Stimulated activated CD4-positive, alpha-beta T cell treated with anti-CD3 and anti-CD28 coated beads, Interleukin-4, amount 100 ng/mL, for 4 hours (primary cell): ENCODE data around the gene DRGX.
A peak's percentile ranks its signal among the peaks of the same experiment; 100 is the strongest.

Experiments
- DNase-seq, 2 experiments: peaks; one replicate each; pipeline ENCODE4 v3.0.0-alpha.2; 2020

DRGX gene

DNA sequence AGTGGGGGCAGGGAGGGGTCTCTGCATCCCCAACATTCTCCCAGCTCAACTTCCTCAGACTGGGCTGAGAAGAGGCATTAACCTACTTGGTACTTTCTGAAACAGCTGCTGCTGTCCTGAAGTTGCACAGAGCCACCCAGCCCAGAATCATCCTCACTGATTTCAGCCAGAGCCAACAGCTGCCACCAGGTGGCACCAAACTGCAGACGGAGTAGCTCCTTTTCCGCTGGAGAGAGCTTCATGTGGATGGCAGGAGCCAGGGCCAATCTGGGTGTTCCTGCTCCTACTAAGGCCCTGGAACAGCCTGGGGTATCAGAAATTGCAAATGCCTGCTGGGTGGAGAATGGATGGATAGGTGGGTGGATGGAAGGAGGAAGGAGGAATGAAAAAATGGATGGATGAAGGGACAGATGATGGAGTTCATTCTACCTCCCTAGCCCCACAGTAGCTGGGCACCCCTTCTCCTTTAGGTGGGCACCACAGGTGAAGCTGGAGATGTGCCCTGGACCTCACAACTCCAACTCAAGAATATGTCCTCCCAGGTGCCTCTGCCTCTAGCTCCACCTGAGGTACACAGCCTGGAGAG, 11.8 kb upstream of the DRGX start:
- DNase-seq, result peak; percentile 46 to 65

DNA sequence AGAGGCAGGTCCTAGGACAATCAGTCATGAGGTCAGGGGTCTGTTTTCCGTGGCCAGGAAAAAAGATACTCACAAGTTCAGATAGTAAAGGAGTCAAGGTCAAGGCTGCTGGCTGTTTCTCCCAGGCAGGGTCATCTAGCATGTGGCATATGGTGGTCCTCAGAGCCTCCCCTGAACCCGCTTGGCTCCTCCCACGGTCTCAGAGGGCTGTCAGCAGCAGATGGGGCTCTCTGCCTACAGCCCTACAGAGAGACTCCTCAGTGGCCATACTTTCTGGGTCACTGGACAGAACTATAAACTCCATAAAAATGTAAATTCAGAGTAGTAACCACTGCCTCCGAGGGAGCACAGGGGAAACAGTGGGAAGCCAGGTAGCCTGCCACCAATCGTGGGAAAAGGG, 11.3 kb upstream of the DRGX start:
- no peak for DNase-seq

DNA sequence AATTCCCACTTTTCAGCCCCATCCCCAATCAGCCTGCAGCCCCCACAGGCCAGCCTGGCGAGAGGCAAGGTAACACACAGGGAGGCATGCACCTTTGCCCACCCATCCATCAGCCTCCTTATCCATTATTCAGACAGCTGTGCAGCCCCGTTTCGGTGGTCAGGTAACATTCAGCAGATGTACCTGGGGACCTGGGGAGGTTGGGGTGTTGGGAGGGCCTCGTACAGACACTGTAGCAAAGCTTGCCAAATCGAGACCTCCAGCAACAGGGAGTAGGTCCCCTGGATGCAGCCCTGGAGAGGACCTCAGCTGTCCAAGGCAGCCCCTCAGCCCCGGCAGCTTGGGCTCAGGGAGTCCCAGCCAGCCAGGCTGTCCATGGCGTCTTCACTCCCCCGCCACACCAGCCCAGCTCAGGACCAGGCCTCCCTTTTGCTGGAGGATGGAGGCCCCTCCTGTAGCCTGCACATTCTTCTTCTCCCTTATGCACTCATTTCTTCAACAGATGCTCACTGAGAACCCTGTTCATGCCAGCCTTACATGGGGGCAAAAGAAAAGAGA, 8.5 kb upstream of the DRGX start:
- DNase-seq, result no peak

GRCh38 chr10:49403363-49403762, 7.5 kb upstream of the DRGX start:
- no peak for DNase-seq

DNA sequence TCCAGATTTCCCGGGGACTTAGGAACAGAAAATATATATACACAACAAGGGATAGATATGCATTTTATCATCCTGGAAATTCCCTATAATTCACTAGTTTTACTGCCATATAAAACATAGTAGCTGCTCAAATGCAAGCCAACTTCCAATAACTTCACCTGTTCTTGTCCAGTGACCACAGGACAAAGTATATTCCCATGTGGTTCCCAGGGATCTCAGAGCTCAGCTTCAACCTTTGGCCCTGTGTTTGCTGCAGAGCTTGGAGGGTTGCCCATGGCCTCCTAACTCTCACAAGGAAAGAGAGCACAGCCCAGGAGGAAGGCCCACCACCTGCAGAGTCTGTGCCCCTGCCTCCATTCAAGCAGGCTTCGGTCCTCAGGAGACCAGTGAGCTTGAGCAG, 4.5 kb upstream of the DRGX start:
- no peak for DNase-seq

DNA sequence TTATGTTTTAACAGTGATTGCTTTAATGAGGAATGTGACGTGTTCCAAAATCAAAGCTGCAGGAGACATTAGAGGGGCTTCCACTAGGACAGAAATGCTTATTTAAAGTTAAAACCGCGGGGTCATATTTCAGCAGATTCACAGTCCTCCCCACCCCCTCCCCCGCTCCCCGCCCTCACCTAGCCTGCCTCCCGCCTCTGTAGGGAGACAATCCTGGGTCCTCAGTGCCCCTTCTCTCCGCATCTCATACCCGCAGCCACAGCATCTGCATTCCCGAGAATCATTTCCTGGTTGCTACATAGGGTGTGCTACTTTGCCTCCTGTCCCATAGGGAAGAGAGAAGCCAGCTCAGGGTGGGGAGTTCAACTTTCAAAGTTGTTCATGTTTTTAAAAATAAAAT, 3.1 kb upstream of the DRGX start:
- DNase-seq, result no peak

- DNase-seq, result peak in 1 of 2 experiments; percentile 53
These were observed 2.3 kb upstream of the DRGX start for GRCh38 chr10:49398000-49398861.

DNA sequence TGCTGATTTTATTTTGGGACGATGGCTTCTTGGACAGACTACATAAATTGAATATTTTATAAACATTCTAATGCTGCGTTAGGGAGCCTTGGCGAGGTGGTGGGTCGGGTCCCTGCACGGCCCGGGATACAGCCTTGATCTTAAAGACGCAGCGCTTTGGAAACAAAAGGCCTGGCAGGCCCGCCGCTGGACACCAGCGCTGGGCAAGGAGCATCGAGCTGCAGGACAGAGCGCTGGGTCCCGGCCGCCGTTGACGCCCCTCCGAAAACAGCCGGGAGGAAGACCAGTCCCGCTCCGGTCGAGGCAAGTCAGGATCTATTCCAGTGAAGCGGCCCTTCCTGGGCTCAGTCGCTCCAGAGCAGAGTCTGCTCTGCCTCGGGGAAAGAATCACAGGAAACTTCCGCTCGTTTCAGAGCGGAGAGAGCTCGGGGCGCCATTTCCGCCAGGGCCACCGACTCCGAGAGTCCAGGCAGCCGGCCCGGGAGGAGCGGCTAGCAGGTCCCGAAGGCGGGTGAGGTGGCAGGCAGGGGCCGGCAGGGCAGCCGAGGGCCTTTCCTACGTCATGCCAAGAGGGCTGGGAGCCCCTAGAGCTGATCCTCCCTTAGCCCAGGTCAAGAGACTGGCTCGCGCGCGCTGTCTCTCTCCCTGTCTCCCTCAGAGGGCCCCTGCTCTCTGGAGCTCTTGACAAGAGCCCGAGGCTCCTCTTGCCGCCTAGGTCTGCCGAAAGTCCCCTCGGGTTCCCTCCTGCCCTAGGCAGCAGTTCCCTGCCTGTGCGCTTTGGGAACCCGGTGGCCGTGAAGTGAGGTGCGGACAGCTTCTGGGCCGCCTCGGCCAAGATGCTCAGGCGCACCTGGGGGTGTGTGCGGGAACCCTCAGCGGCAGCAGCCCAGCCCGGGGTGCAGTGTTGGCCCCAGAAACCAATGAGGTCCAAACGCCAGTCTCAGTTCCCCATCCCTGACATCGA, 1.4 kb upstream of the DRGX start:
- DNase-seq, result no peak

DNA sequence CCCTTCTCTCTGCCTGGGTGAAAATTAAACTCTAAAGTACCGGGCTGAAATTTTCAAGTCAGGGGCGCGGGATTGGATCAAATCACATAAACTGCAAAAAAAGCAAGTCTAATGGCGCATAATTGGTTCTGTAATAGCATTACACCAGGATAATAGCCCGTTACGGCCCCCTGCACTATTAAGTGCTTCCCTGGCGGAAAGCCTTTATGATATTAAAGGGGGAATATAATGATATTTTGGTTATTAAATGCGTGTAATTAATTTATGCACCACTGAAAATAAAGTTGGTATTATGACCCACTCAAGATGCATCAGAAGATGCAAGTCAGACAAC, 744 bp upstream of the DRGX start:
- no peak for DNase-seq

- no peak for DNase-seq
These were observed 752 bp downstream of the DRGX start for GRCh38 chr10:49394933-49395740.

DNA sequence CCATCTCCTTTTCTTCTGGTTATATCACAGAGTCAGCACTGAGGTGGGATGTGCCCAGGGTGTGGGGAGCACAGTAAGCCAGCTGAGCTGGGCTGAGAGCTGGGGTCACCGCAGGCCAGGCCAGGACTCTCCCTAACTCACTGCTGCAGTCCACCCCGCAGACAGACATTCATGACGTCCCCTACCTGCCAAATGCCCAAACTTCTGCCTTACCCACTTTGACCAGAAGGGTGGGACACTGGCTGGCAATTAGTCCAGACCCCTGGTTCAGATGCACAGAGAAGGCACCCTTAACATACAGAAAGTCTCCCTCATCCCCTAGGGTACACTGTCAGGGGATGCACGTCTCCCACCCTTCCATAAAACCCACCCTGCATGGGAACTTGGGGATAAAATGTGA, 2.1 kb downstream of the DRGX start:
- DNase-seq, result no peak

DNA sequence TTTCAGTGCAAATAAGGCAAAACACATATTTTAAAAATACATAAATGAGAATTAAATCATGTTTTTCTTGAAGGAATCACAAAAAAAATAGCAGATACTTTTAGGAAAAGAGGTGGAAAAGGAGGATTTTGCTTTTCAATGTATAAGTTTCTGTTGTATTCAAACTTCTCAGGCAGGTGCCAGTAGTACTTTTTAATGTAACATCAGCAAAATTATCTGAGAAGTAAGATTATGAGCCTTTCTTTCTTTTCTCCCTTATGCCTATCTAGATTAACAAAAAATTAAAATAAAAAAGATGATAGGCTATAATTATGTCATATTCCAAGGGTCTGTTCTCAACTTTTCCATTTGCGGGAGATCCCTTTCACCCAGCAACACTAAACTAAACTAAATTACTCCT, 2.6 kb downstream of the DRGX start:
- DNase-seq, result no peak

DNA sequence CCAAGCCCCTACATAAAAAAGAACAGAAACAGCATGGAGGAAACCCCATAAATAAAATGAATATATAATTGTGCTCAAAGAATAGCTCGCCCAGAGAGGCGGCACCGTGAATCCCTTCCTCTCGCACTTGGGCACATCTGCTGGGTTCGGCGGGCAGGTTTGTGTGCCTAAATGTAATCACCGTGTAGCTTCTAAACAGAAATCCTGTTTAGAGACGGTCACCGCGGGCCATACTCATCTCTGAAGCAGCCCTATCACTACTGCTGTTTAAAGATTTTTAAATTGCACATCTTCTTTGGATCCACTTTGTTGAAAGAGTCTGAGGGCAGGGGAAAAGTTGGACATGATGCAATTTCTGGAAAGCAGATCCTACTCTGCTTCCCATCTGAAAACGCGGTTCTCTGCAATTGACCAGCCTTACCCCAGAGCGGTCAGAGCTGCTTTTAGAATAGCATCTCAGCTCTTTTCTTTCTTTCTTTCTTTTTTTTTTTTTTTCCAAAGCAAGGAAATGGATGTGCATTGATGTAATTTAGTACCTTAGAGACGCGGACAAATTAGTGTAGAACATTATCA, 6.4 kb downstream of the DRGX start:
- no peak for DNase-seq

- no peak for DNase-seq
These were observed 7.7 kb downstream of the DRGX start for GRCh38 chr10:49388161-49388560.

DNA sequence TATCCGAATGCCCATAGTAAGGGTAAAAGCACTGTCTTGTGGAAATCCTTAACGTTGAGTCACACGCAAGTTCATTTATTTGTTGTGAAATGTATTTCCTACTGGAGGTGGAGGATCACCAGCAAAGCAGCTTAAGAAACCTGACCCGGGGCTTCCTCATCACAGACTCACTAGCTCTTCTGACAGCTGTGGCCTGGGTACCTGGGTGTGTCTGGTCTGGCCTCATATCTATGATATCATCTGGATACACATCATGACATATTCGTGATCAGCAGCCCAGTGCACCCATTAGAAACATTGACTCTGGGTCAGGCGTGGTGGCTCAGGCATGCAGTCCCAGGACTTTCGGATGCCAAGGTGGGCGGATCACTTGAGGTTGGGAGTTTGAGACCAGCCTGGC, 8.8 kb downstream of the DRGX start:
- DNase-seq, result no peak

GRCh38 chr10:49385939-49386922, 9.7 kb downstream of the DRGX start:
- DNase-seq, result no peak

DNA sequence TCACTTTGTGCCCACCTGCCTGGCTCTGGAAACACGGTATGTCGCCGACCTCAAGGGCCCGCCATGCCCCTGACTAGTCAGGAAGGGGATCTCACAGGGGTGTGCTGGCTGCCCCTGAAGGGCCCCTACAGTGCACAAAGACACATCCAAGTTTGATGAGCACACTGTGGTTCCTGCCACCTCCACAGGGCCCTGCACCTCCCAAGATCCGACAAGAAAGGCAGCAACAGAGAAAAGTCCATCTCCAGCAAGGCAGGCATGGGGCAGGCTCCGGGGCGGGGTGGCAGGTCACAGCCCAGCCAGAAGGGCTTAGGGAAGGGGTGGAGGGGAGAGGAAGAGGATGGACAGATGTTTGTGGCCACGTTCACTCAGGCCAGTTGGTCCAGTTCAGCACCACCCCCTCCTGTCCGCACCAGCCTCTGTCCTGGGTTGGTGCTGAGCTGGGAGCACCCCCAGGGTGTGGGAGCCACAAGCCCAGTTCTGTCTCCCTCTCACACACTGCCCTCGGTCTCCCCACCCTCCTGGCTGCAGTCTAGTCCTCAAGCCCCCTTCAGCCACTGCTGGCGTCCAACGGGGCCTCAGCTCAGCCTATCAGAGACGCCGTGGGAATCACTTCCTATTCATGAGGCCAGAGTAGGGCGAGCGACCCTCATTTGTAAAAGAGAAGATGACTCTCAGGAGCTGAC, 11.5 kb downstream of the DRGX start:
- DNase-seq, result no peak

GRCh38 chr10:49383853-49384252, 12.0 kb downstream of the DRGX start:
- DNase-seq, result no peak

- no peak for DNase-seq
These were observed 13.1 kb downstream of the DRGX start for GRCh38 chr10:49382826-49383225.

GRCh38 chr10:49382226-49382625, 13.7 kb downstream of the DRGX start:
- DNase-seq, result no peak
